Measurements from ENCODE around the gene FOXP2.
"Not testable (repeated sequence)": the region's sequence is repeated elsewhere in the genome, so short reads cannot be mapped to it uniquely, and the experiment has no call there.

FOXP2 gene

DNA sequence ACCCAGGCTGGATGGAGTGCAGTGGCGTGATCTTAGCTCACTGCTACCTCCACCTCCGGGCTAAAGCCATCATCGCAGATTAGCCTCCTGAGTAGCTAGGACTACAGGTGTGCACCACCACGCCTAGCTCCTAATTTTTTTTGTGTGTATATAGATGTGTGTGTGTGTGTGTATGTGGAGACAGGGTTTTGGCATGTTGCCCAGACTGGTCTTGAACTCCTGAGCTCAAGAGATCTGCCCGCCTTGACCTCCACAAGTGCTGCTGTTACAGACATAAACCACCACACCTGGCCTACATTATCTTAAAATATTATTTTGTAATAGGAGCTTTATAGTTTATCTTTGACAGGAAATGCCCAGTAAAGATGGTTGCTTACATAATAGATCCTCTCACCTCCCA is 25.0 kb downstream of the FOXP2 start:
- no peak for TF ChIP-seq ZFX (IDR thresholded peaks at IDR 0.05; ENCODE audit: borderline replicate concordance)
- TF ChIP-seq, protein P1, sequence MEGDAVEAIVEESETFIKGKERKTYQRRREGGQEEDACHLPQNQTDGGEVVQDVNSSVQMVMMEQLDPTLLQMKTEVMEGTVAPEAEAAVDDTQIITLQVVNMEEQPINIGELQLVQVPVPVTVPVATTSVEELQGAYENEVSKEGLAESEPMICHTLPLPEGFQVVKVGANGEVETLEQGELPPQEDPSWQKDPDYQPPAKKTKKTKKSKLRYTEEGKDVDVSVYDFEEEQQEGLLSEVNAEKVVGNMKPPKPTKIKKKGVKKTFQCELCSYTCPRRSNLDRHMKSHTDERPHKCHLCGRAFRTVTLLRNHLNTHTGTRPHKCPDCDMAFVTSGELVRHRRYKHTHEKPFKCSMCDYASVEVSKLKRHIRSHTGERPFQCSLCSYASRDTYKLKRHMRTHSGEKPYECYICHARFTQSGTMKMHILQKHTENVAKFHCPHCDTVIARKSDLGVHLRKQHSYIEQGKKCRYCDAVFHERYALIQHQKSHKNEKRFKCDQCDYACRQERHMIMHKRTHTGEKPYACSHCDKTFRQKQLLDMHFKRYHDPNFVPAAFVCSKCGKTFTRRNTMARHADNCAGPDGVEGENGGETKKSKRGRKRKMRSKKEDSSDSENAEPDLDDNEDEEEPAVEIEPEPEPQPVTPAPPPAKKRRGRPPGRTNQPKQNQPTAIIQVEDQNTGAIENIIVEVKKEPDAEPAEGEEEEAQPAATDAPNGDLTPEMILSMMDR (IDR thresholded peaks at IDR 0.05) = no peak
- H3K27ac ChIP-seq = no peak overlapping the region

DNA sequence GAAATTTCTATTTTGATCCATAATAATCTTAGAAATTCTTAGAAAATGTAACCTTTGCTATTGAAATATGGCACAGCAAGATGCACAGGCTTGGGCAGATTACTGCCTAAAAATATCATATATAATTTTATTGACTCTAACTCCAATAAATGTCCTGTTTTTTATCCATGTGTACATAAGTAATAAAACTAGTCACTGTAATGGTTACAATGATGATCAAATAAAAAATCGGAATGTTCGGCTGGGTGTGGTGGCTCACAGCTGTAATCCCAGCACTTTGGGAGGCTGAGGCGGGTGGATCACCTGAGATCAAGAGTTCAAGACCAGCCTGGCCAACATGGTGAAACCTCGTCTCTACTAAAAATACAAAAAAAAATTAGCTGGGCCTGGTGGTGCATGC is 26.3 kb downstream of the FOXP2 start:
- not testable (repeated sequence) for H3K27ac ChIP-seq

- no peak for TF ChIP-seq ZFX (IDR thresholded peaks at IDR 0.05; ENCODE audit: borderline replicate concordance)
- TF ChIP-seq, protein P1 (IDR thresholded peaks at IDR 0.05) = no peak
- H3K27ac ChIP-seq = no peak overlapping the region
Measured at GRCh38 chr7:114444196-114444595, 29.6 kb downstream of the FOXP2 start.

DNA sequence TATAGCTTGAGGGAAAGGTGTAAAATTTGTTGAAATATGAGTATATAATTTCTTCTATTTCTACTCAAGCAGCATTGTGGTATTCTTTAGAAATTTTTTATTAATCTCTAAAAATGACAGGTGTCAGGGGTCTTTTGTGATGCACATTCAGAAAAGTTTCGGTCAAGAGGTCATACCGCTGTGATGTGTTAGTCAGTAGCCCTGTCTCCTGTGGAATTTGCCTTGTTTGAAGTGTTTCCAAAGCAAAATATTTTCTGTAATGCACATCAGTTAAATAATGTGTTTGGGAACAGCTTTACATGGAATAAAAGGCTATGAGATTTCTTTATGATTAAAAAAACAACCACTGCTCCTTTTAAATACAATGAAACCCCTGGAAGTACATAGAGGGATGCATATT is 35.8 kb downstream of the FOXP2 start:
- TF ChIP-seq, protein P1 (IDR thresholded peaks at IDR 0.05) = no peak
- no peak overlapping the region for H3K27ac ChIP-seq

DNA sequence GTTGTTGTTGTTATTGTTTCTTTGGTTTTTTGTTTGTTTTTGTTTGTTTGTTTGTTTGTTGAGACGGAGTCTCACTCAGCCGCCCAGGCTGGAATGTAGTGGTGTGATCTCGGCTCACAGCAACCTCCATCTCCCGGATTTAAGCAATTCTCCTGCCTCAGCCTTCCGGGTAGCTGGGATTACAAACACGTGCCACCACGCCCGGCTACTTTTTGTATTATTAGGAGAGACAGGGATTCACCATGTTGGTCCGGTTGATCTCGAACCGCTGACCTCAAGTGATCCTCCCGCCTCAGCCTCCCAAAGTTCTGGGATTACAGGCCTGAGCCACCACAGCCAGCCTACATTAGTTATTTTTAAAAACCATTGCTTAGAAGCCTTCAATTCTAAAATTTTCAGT is 45.0 kb downstream of the FOXP2 start:
- TF ChIP-seq ZFX (IDR thresholded peaks at IDR 0.05; ENCODE audit: borderline replicate concordance) = no peak
- TF ChIP-seq, protein P1 (IDR thresholded peaks at IDR 0.05) = no peak
- H3K27ac ChIP-seq = no peak overlapping the region

DNA sequence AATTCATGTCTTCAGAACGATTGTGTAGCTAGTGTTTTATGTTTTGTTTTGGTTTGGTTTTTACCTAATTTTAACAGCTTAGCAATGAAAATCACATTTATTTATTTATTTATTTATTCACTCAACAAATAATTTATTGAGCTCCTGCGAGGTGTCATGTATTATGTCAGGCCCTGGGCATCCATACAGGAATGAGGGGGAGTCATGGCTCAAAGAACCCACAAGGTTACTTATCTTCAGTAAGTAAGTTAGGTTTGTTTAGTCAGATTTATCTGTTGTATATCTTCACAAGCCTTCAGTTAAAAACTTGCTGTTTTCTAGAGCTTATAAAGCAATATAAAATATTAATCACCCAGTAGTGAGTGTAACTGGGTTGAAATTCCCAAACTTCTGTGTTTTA is 45.4 kb downstream of the FOXP2 start:
- no peak overlapping the region for H3K27ac ChIP-seq
- TF ChIP-seq, protein P1 (IDR thresholded peaks at IDR 0.05) = no peak
- no peak for TF ChIP-seq ZFX (IDR thresholded peaks at IDR 0.05; ENCODE audit: borderline replicate concordance)

GRCh38 chr7:114466917-114467316 is 52.3 kb downstream of the FOXP2 start:
- TF ChIP-seq, protein P1 (IDR thresholded peaks at IDR 0.05) = no peak
- TF ChIP-seq ZFX (IDR thresholded peaks at IDR 0.05; ENCODE audit: borderline replicate concordance) = no peak
- no peak overlapping the region for H3K27ac ChIP-seq

GRCh38 chr7:114468844-114469243 is 54.2 kb downstream of the FOXP2 start:
- no peak for TF ChIP-seq ZFX (IDR thresholded peaks at IDR 0.05; ENCODE audit: borderline replicate concordance)
- TF ChIP-seq, protein P1 (IDR thresholded peaks at IDR 0.05) = no peak
- no peak overlapping the region for H3K27ac ChIP-seq

Data from 22Rv1 (cell line).